Skeletal muscle tissue (tissue), 4 donors: Measurements from ENCODE around the gene SLC25A53. TPM values are rescaled to one million over a fixed set of nuclear protein-coding genes. Genes with fewer than 3 reads are reported as not detected.

Experiments used
- H3K27ac ChIP-seq: one replicate; pipeline ENCODE4 v1.7.0; 2013; ENCODE audit warnings: mild to moderate bottlenecking, low read depth, low read length, inconsistent platforms
- H3K27me3 ChIP-seq, 3 donors: one replicate each; pipeline ENCODE4 v1.7.0; 2013; ENCODE audit warnings: low read length in 3 of 3; ENCODE audit not compliant: control insufficient read depth in 3 of 3, insufficient read depth in 3 of 3
- H3K36me3 ChIP-seq, 3 donors: one replicate each; pipeline ENCODE4 v1.7.0; 2013; ENCODE audit warnings: low read length in 3 of 3; ENCODE audit not compliant: control insufficient read depth in 3 of 3, insufficient read depth in 3 of 3
- H3K4me1 ChIP-seq, 3 donors: one replicate each; pipeline ENCODE4 v1.7.0; 2013; ENCODE audit warnings: low read length in 3 of 3, mild to moderate bottlenecking in 3 of 3; ENCODE audit not compliant: control insufficient read depth in 3 of 3, insufficient read depth in 3 of 3
- H3K4me3 ChIP-seq, 3 donors: one replicate each; pipeline ENCODE4 v1.7.0; 2013; ENCODE audit warnings: low read length in 3 of 3
- H3K9ac ChIP-seq, 3 donors: one replicate each; pipeline ENCODE4 v1.7.0; 2013; ENCODE audit warnings: low read length in 3 of 3, mild to moderate bottlenecking in 3 of 3, moderate library complexity in 2 of 3, low read depth in 1 of 3
- H3K9me3 ChIP-seq, 3 donors: one replicate each; pipeline ENCODE4 v1.7.0; 2013; ENCODE audit warnings: low read length in 3 of 3; ENCODE audit not compliant: control insufficient read depth in 3 of 3
- total RNA-seq: library from RNA; depleted of rRNA; stranded (reverse); fragments of >200 nt; gene quantifications from one replicate; pipeline ENCODE4 v1.2.3, GENCODE V29; 2014
- donor health status: Osteomylitis.

SLC25A53 gene
- total RNA-seq, 1 donor from 2014 or later: 10.4 TPM

GRCh38 chrX:104135677-104136076, 21.1 kb downstream of the SLC25A53 start:
- no peak overlapping the region for H3K4me3 ChIP-seq

DNA sequence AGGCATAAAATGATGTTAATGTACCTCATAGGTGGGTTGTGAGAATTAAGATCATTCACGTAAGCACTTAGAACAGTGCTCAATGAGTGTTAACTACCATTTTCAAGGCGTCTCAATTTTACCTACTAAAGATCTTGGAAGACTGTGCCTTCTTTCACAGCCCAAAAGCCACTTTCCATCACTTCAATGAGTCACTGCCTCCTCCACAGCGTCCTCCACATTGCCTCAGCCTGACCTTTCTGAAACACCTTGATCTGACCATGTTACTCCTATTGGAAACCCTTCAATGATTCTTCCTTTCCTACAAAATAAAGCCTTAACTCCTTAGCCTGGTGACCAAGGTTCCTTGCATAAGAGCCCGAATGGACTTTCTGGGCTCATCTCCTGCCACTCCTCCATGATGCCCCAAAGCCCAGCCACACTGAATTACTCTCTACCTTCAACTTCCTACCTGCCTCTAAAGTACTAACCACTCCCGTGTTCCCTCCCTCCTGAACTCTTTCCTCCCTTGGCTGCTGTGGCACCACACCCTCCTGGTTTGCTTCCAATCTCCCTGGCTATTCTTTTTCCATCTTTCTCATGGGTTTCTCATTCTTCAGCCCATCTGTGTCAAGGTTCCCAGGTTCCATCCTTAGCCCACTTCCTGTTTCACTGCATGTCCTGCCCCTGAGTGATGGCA, 22.1 kb downstream of the SLC25A53 start:
- H3K36me3 ChIP-seq: peaks cover 0 to 3% (median 0%) of the 10 kb centered on the region in 3 donors
- no peak overlapping the region for H3K9ac ChIP-seq
- no peaks in the 10 kb centered on the region for H3K4me1 ChIP-seq
- H3K9me3 ChIP-seq: no peaks in the 10 kb centered on the region
- H3K4me3 ChIP-seq: no peak overlapping the region
- H3K27ac ChIP-seq: no peak overlapping the region
- H3K27me3 ChIP-seq: peaks cover 0 to 9% (median 0%) of the 10 kb centered on the region in 3 donors

More at GRCh38 chrX:104135677-104136076, 21.1 kb downstream of the SLC25A53 start:
- Histone ChIP-seq H3K4me1 (no peaks in the 10 kb centered on the region), H3K27me3 (peaks cover 0 to 6% (median 0%) of the 10 kb centered on the region in 3 donors), H3K36me3 (no peaks in the 10 kb centered on the region), H3K9ac (no peak overlapping the region), H3K9me3 (no peaks in the 10 kb centered on the region), H3K27ac (no peak overlapping the region)

GRCh38 chrX:104130808-104131207, 26.0 kb downstream of the SLC25A53 start:
- Histone ChIP-seq H3K4me3 (no peak overlapping the region), H3K36me3 (peaks cover 0 to 3% (median 0%) of the 10 kb centered on the region in 3 donors), H3K27ac (no peak overlapping the region), H3K27me3 (peaks cover 0 to 9% (median 0%) of the 10 kb centered on the region in 3 donors), H3K9ac (no peak overlapping the region), H3K4me1 (no peaks in the 10 kb centered on the region), H3K9me3 (no peaks in the 10 kb centered on the region)

- peaks cover 0 to 3% (median 0%) of the 10 kb centered on the region in 3 donors for H3K36me3 ChIP-seq
- H3K4me3 ChIP-seq: no peak overlapping the region
- H3K4me1 ChIP-seq: no peaks in the 10 kb centered on the region
- H3K27ac ChIP-seq: no peak overlapping the region
- peaks cover 0 to 4% (median 0%) of the 10 kb centered on the region in 3 donors for H3K27me3 ChIP-seq
- H3K9me3 ChIP-seq: no peaks in the 10 kb centered on the region
- no peak overlapping the region for H3K9ac ChIP-seq
Measured at GRCh38 chrX:104126856-104127255, 30.0 kb downstream of the SLC25A53 start.

GRCh38 chrX:104122829-104123228, 34.0 kb downstream of the SLC25A53 start:
- Histone ChIP-seq H3K9me3 (no peaks in the 10 kb centered on the region), H3K27ac (no peak overlapping the region), H3K4me1 (no peaks in the 10 kb centered on the region), H3K36me3 (no peaks in the 10 kb centered on the region), H3K4me3 (no peak overlapping the region), H3K9ac (no peak overlapping the region), H3K27me3 (no peaks in the 10 kb centered on the region)

DNA sequence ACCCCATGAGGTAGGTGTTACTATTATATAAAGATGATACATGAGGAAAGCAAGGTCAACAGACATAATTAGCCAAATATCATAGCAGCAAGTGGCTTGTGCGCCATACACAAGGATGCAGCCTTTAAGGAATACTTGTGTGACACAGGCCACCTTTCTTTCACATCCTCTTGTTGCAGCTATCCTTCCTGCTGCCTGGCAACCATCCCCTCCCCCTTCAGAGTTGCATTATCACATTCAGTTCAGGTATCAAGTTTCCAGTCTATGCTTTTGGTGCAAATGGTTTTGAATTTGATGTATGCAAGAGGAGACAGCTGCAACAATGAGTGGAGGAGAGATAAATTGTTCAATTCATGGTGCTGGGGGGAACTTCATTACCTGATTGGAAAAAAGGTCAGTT, 38.0 kb downstream of the SLC25A53 start:
- no peak overlapping the region for H3K27ac ChIP-seq
- H3K27me3 ChIP-seq: peaks cover 0 to 5% (median 0%) of the 10 kb centered on the region in 3 donors
- H3K9me3 ChIP-seq: no peaks in the 10 kb centered on the region
- H3K4me1 ChIP-seq: peaks cover 0 to under 1% (median under 1%) of the 10 kb centered on the region in 3 donors
- H3K9ac ChIP-seq: no peak overlapping the region
- no peak overlapping the region for H3K4me3 ChIP-seq
- no peaks in the 10 kb centered on the region for H3K36me3 ChIP-seq

GRCh38 chrX:104117759-104118158, 39.0 kb downstream of the SLC25A53 start:
- no peaks in the 10 kb centered on the region for H3K36me3 ChIP-seq
- H3K27me3 ChIP-seq: peaks cover 0 to 5% (median 0%) of the 10 kb centered on the region in 3 donors
- H3K9me3 ChIP-seq: no peaks in the 10 kb centered on the region
- no peak overlapping the region for H3K4me3 ChIP-seq
- H3K4me1 ChIP-seq: peaks cover 0 to 6% (median 5%) of the 10 kb centered on the region in 3 donors
- no peak overlapping the region for H3K27ac ChIP-seq
- no peak overlapping the region for H3K9ac ChIP-seq

GRCh38 chrX:104113222-104113965, 43.4 kb downstream of the SLC25A53 start:
- Histone ChIP-seq H3K9ac (no peak overlapping the region), H3K4me1 (peaks cover 2 to 6% (median 5%) of the 10 kb centered on the region in 3 donors), H3K4me3 (peak overlapping the region; percentile 66 to 69 (median 67)), H3K9me3 (no peaks in the 10 kb centered on the region), H3K27ac (no peak overlapping the region), H3K27me3 (peaks cover 0 to 16% (median 0%) of the 10 kb centered on the region in 3 donors), H3K36me3 (no peaks in the 10 kb centered on the region)

- Histone ChIP-seq H3K9me3 (no peaks in the 10 kb centered on the region), H3K36me3 (no peaks in the 10 kb centered on the region), H3K27me3 (peaks cover 0 to 16% (median 0%) of the 10 kb centered on the region in 3 donors), H3K4me3 (peak within 1 kb of the TSS; percentile 66 to 74 (median 69)), H3K4me1 (peaks cover 2 to 6% (median 5%) of the 10 kb centered on the region in 3 donors), H3K9ac (peak within 1 kb of the TSS in 1 of 3 donors; percentile 74), H3K27ac (no peak within 1 kb of the TSS)
Measured at GRCh38 chrX:104112326-104112951, 44.4 kb downstream of the SLC25A53 start, which contains the start of gene ZCCHC18. TSS of gene ZCCHC18 (plus strand) at chrX:104112523. CDS start at chrX:104114112, 1,589 bp downstream.
